Hematopoietic multipotent progenitor cell treated with erythropoietin and hydrocortisone succinate and interleukin-3 and kit ligand, for 4 days (in vitro differentiated cells): Measurements from ENCODE around the gene HAPSTR1.

Source experiments
- DNase-seq: peaks from one replicate; pipeline ENCODE4 v3.0.0-alpha.2; 2015

The HAPSTR1 gene

GRCh38 chr16:9124908-9125584 is 33.6 kb downstream of the HAPSTR1 start:
- DNase-seq, result no peak

- no peak for DNase-seq
These were observed 34.4 kb downstream of the HAPSTR1 start for GRCh38 chr16:9125658-9126505.

GRCh38 chr16:9126609-9127008 is 35.2 kb downstream of the HAPSTR1 start:
- no peak for DNase-seq

GRCh38 chr16:9128346-9129342 is 37.2 kb downstream of the HAPSTR1 start:
- DNase-seq, result no peak

- DNase-seq, result no peak
These were observed 42.9 kb downstream of the HAPSTR1 start for GRCh38 chr16:9134306-9134705.

GRCh38 chr16:9134739-9135138 is 43.3 kb downstream of the HAPSTR1 start:
- DNase-seq, result peak; percentile 85

GRCh38 chr16:9135797-9136196 is 44.4 kb downstream of the HAPSTR1 start:
- DNase-seq, result peak; percentile 81

- no peak for DNase-seq
These were observed 45.2 kb downstream of the HAPSTR1 start for GRCh38 chr16:9136596-9136995.

- no peak for DNase-seq
These were observed 46.7 kb downstream of the HAPSTR1 start for GRCh38 chr16:9138021-9138680.

GRCh38 chr16:9138731-9139501 is 47.5 kb downstream of the HAPSTR1 start:
- peak; percentile 84 for DNase-seq

GRCh38 chr16:9139965-9140364 is 48.5 kb downstream of the HAPSTR1 start:
- peak; percentile 52 for DNase-seq
